Right forelimb (tissue), 1 donor: ENCODE results near the gene FOXF1.
A peak's percentile ranks its signal among the peaks of the same experiment; 100 is the strongest.

Source experiments
- DNase-seq: peaks from one replicate; pipeline ENCODE4 v3.0.0-alpha.2; 2018

The FOXF1 gene

DNA sequence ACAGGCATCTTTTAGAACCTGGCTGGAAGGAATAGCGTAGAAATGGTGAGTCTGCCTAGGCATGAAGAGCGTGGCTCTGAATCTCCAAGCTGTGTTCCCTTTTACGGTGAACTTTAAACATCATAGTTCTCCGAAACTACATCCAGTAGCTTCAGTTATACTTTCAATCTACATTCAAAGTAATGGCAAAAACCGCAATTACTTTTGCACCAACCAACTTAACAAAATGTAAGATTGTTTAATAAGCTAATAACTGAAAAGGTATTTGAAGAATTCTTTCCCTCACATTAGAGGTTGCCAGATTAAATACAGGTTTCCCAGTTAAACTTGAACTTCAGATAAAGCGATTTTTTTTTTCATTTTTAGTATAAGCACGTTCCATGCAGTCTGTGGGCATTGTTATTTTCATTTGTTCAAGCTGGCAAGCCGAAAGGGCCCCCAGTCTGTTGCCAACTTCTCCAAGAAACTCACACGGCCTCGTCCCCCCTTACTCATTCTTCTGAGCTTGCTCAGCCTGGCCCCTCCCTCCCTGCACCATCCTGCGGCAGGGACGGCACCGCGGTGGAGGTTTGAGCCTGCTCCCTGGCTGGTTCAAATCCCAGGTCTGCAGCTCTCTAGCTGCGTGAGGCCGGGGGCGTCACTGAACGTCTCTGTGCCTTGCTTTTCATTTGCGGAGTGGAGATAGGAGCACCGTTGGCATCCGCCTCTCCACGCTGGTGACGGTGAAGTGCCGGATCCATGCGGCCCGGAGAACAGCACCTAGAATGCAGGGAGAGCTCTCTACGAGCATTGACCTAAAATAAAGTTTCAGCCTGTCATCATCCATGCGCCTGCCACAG, 48.2 kb downstream of the FOXF1 start:
- DNase-seq, result peak; percentile 10

DNA sequence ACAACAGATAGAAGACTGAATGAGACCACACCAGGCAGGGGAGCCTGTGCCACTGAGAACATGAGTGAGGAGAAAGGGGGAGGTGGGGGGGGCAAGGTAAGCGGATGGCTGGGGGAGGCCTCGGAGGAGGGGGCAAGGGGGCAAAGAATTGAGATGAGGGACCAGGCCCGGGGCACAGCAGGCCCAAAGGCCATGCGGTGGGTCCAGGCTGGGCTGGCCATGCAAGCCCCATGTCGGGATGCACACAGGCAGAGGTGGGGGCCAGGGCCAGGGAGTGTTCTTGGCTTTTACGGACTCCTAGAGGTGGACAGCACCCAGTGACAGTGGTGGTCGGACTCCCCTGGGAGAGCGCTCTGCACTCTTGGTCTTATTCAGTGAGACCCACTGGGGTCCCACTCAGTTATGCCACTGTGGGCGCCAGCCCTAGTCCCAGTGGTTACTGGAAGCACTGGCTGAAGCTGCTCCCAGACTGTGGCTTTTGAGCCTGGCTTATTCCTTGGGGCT, 49.5 kb downstream of the FOXF1 start:
- peak; percentile 28 for DNase-seq

DNA sequence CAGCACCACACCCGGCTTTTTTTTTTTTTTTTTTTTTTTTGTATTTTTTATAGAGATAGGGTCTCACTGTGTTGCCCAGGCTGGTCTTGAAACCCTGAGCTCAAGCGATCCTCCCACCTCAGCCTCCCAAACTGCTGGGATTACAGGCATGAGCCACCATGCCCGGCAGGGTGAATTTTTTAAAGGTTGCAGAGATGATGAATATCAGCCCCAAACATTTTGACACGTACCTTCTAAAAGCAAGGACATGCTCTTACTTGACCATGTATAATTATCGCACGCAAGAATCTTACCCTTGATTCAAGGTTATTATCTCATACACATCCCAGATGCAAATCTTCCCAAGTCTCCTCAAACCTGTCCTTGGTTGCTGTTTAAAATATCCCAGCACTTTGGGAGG, 52.0 kb downstream of the FOXF1 start:
- no peak for DNase-seq

DNA sequence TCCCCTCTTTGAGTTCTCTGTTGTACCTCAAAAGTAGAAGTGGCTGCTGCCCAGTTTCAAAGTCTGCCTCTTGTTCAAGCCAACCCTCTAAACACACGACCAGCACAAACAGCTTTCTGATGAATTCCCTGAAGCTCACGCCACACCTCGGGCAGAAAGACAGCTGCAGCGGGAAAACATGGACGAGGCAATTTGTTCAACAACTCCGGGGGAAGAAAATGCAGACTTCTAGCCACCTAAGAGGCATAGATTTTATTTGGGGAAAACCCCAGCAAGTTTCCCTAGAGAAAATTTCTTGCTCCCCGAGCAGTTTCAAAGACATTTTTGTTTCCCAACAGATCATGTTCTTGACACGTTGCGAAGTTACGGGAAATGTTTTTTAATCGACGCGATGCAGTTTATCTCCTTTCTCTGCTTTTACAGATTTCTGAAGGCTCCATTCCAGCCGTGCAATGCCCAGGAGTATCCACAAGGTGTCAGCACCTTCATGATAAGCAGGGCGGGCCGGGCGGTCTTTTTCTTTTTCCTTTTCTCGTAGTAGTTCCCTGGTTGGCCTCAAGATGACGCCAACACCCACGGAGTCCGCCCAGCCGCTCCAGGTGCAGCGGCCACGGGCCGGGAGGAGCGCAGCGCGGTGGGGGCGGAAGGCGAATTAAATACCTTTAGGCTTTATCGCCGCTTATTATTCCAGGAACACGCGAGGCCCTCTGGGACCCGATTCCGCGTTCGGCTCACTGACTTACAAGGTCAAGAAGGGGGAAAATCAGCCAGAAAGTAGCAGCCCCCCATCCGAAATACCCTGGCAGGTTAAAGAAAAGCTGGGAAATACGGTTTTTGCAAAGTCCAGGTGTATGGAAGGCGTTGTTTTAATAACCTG, 53.4 kb downstream of the FOXF1 start:
- peak; percentile 92 for DNase-seq
